GM12878 (cell line): ENCODE results near the gene IER5L. TPM values are rescaled to one million over a fixed set of nuclear protein-coding genes. Genes with fewer than 3 reads are reported as not detected.

Source experiments
- ATAC-seq: fragments of 200-7000 bp; cut with Tn5 transposase; 3 replicates; pipeline ENCODE4 v1.9.1; 2020; ENCODE audit warnings: mild to moderate bottlenecking, moderate library complexity
- BruUV-seq: library from RNA; stranded (reverse); fragments of 400-500 nt; replicated peaks from 2 replicates; lab custom pipeline; 2021; lab: Mats Ljungman, UMichigan
- CTCF ChIA-PET: fragments of 300-600 bp; sonication (Branson Sonifier 250); formaldehyde crosslinking; extraction: SDS; loops from one replicate; lab custom pipeline; 2021; ENCODE audit warnings: inconsistent platforms; lab: Yijun Ruan, JAX
- POLR2A ChIA-PET: fragments of 350-600 bp; formaldehyde crosslinking; extraction: SDS; loops from one replicate; lab custom pipeline; 2021; ENCODE audit warnings: inconsistent platforms; lab: Charles Lee
- RAD21 ChIA-PET: fragments of 300-600 bp; sonication (Branson Sonifier 250); formaldehyde crosslinking; loops from one replicate; lab custom pipeline; 2023; ENCODE audit warnings: antibody characterized with exemption; ENCODE audit not compliant: unreplicated experiment; lab: Charles Lee
- SMC1A ChIA-PET: fragments of 300-600 bp; sonication (Branson Sonifier 250); formaldehyde crosslinking; loops from one replicate; lab custom pipeline; 2023; ENCODE audit not compliant: unreplicated experiment, uncharacterized antibody; lab: Charles Lee
- DNase-seq: peaks from one replicate; pipeline ENCODE4 v3.0.0-alpha.2; 2011; ENCODE audit warnings: low read depth, low spot score
- FAIRE-seq: peaks from 3 replicates; lab custom pipeline; 2011; peaks lifted over from hg19 to GRCh38; lab: Jason Lieb, UNC
- H2AFZ ChIP-seq: 2 replicates; pipeline ENCODE4 v1.6.0; 2011; ENCODE audit warnings: low read depth, low read length, control low read depth; ENCODE audit not compliant: control insufficient read depth
- H3K27ac ChIP-seq: 2 replicates; pipeline ENCODE4 v1.5.1; 2011; ENCODE audit warnings: control low read depth; ENCODE audit not compliant: control insufficient read depth, insufficient read depth
- H3K27me3 ChIP-seq, 2 experiments: replicated peaks in 1 of 2; 2 replicates each; pipeline versions ENCODE4 v1.6.0 to v1.6.1; 2011; ENCODE audit warnings: low read length in 1 of 2; ENCODE audit not compliant: control insufficient read depth in 2 of 2, insufficient read depth in 2 of 2
- H3K36me3 ChIP-seq, 2 experiments: 2 replicates each; pipeline ENCODE4 v1.5.1; 2011; ENCODE audit warnings: low read length in 1 of 2; ENCODE audit not compliant: control insufficient read depth in 2 of 2, insufficient read depth in 2 of 2
- H3K4me1 ChIP-seq: 2 replicates; pipeline ENCODE4 v1.6.1; 2011; ENCODE audit warnings: mild to moderate bottlenecking, low read length, moderate library complexity, mixed read lengths; ENCODE audit not compliant: control insufficient read depth, insufficient read depth
- H3K4me2 ChIP-seq: 2 replicates; pipeline ENCODE4 v1.6.0; 2011; ENCODE audit warnings: control low read depth; ENCODE audit not compliant: control insufficient read depth, insufficient read depth
- H3K4me3 ChIP-seq: fragments of 200-600 bp; sonication (generic); 2 replicates; pipeline ENCODE4 v1.5.1; 2016
- H3K79me2 ChIP-seq: 2 replicates; pipeline ENCODE4 v1.6.0; 2011; ENCODE audit warnings: low read length; ENCODE audit not compliant: control insufficient read depth, insufficient read depth
- H3K9ac ChIP-seq: 2 replicates; pipeline ENCODE4 v1.8.0; 2011; ENCODE audit warnings: low read length, control low read depth, mixed read lengths; ENCODE audit not compliant: control insufficient read depth, insufficient read depth
- H3K9me3 ChIP-seq: replicated peaks from 3 replicates; pipeline ENCODE4 v1.5.1; 2011; ENCODE audit warnings: mild to moderate bottlenecking, low read length; ENCODE audit not compliant: control insufficient read depth, insufficient read depth
- H4K20me1 ChIP-seq: 2 replicates; pipeline ENCODE4 v1.6.0; 2011; ENCODE audit not compliant: control insufficient read depth, insufficient read depth
- BCL3 ChIP-seq: IDR thresholded peaks from 2 replicates; pipeline ENCODE4 v1.6.1; 2011; ENCODE audit warnings: borderline replicate concordance, low read depth, mild to moderate bottlenecking, moderate library complexity, low read length; ENCODE audit not compliant: insufficient read depth, poor library complexity, severe bottlenecking
- BRCA1 ChIP-seq: IDR thresholded peaks from 2 replicates; pipeline ENCODE4 v1.6.1; 2011; ENCODE audit warnings: low read depth, low read length, improper control_type of control experiment
- CHD1 ChIP-seq: IDR thresholded peaks from 2 replicates; pipeline ENCODE4 v1.6.1; 2012; ENCODE audit warnings: low read depth, low read length, improper control_type of control experiment
- GABPA ChIP-seq: IDR thresholded peaks from 2 replicates; pipeline ENCODE4 v1.6.1; 2014; ENCODE audit warnings: antibody characterized with exemption, low read depth, mild to moderate bottlenecking, inconsistent platforms
- KAT2A ChIP-seq: conservative IDR thresholded peaks from 2 replicates; pipeline ENCODE4 v1.6.1; 2011; ENCODE audit warnings: low read depth, low read length; ENCODE audit not compliant: control insufficient read depth
- NFIC ChIP-seq: IDR thresholded peaks from 2 replicates; pipeline ENCODE4 v1.6.1; 2012; ENCODE audit warnings: low read depth, mild to moderate bottlenecking, inconsistent platforms, low read length, moderate library complexity
- RAD51 ChIP-seq: fragments of 450-650 bp; IDR thresholded peaks from 2 replicates; pipeline ENCODE4 v1.6.1; 2016; ENCODE audit warnings: moderate library complexity, mild to moderate bottlenecking, inconsistent platforms
- RBBP5 ChIP-seq: fragments of 200-600 bp; sonication (generic); conservative IDR thresholded peaks from 2 replicates; pipeline ENCODE4 v1.6.1; 2016
- SKIL ChIP-seq: fragments of 450-650 bp; IDR thresholded peaks from 2 replicates; pipeline ENCODE4 v1.6.1; 2017; ENCODE audit warnings: mild to moderate bottlenecking, low read depth, inconsistent platforms; ENCODE audit not compliant: poor library complexity, severe bottlenecking
- SREBF2 ChIP-seq: IDR thresholded peaks from 2 replicates; pipeline ENCODE4 v1.6.1; 2012; ENCODE audit warnings: mild to moderate bottlenecking, low read length
- ZBTB11 ChIP-seq: fragments of 450-650 bp; formaldehyde crosslinking; IDR thresholded peaks from 2 replicates; pipeline ENCODE4 v1.5.0; 2022; ENCODE audit warnings: mild to moderate bottlenecking, missing genetic modification characterization
- ZNF207 ChIP-seq: fragments of 450-650 bp; IDR thresholded peaks from 2 replicates; pipeline ENCODE4 v1.6.1; 2014; ENCODE audit warnings: antibody characterized with exemption, mild to moderate bottlenecking, borderline replicate concordance
- ZNF384 ChIP-seq: IDR thresholded peaks from 2 replicates; pipeline ENCODE4 v1.6.1; 2012; ENCODE audit warnings: low read depth, mild to moderate bottlenecking, low read length, improper control_type of control experiment, borderline replicate concordance
- ZNF687 ChIP-seq: fragments of 450-650 bp; IDR thresholded peaks from 2 replicates; pipeline ENCODE4 v1.6.1; 2017; ENCODE audit warnings: mild to moderate bottlenecking, moderate library complexity
- WGBS: methylation state at CpG from one replicate; pipeline ENCODE4 v1.1.6; 2016; ENCODE audit warnings: low lambda C conversion rate; ENCODE audit not compliant: insufficient replicate concordance, insufficient coverage; ENCODE audit errors: missing lambda C conversion rate; 5-methylcytosine and 5-hydroxymethylcytosine counted together
- in situ Hi-C: fragments of 300-500 bp; cut with MboI; formaldehyde crosslinking; loops from 9 replicates; pipeline ENCODE4 v1.14.3; 2018; ENCODE audit warnings: mixed read lengths
- intact Hi-C: fragments of 100-400 bp; cut with micrococcal nuclease; formaldehyde crosslinking; loops from one replicate; pipeline ENCODE4 v1.14.2; 2022; ENCODE audit not compliant: unreplicated experiment
- polyA plus RNA-seq, 11 experiments: library from polyadenylated mRNA; depleted of rRNA in 4 of 11; unstranded in 6 of 11; stranded (reverse) in 5 of 11; fragments of >200 nt; fragmentation: Nextera tagmentation in 4 of 11; fragmentation: Illumina TruSeq in 1 of 11; extraction: Ambion mirVana in 4 of 11; extraction: Trizol in 1 of 11; gene quantifications; 1 replicate in 1 of 11; 2 replicates in 10 of 11; pipeline versions ENCODE4 v1.2.1 to v1.2.3, GENCODE V29; 2011 to 2016; ENCODE audit warnings: inconsistent platforms in 2 of 11, missing spikeins in 2 of 11, low read depth in 1 of 11
- total RNA-seq, 4 experiments: library from RNA; depleted of rRNA in 3 of 4; stranded (reverse); fragments of >200 nt in 3 of 4; fragmentation: Illumina TruSeq in 1 of 4; extraction: Trizol in 1 of 4; gene quantifications; 2 replicates each; pipeline versions ENCODE4 v1.2.1 to v1.2.3, GENCODE V29; 2013 to 2021

The IER5L gene
- total and polyA plus RNA-seq, 10 of the 15 experiments (the other 5 are each of a cell fraction or from before 2014, with no cell fraction given) = 0.04 to 1.4 (median 0.17) TPM

GRCh38 chr9:129225490-129225778, 47.4 kb upstream of the IER5L start:
- TF ChIP-seq CHD1 (no peak), NFIC (no peak), ZNF384 (no peak), RBBP5 (no peak), ZNF207 (no peak), BRCA1 (no peak), GABPA (no peak), KAT2A (no peak), SKIL (no peak), SREBF2 (no peak), BCL3 (no peak), ZBTB11 (CRISPR knock-in tag) (no peak), ZNF687 (no peak), RAD51 (no peak)
- BruUV-seq = no TSS peak
- POLR2A ChIA-PET = no interaction called here
- in situ Hi-C loops = no loop called here
- Histone ChIP-seq H3K9ac (no peak overlapping the region), H3K27ac (no peak overlapping the region), H3K36me3 (no peaks in the 10 kb centered on the region), H3K4me2 (no peak overlapping the region), H2AFZ (no peak overlapping the region), H3K27me3 (no peaks in the 10 kb centered on the region), H3K79me2 (no peaks in the 10 kb centered on the region), H3K9me3 (no peaks in the 10 kb centered on the region), H3K4me3 (no peak overlapping the region), H3K4me1 (peaks cover 34% of the 10 kb centered on the region), H4K20me1 (no peaks in the 10 kb centered on the region)
- RAD21 ChIA-PET = no interaction called here
- no peak for FAIRE-seq
- DNase-seq = no peak
- intact Hi-C loops = no loop called here
- WGBS = 73% methylated on average over 3 of the region's 3 CpGs
- CTCF ChIA-PET = no interaction called here
- SMC1A ChIA-PET = no interaction called here
- no peak for ATAC-seq
